Cerebellar nuclear complex (tissue), 1 donor: ENCODE data around the gene STAG2.

Source experiments
- DNase-seq, 2 experiments: peaks; one replicate each; lab custom pipeline; 2025; lab: John Stamatoyannopoulos, UW

STAG2 gene

DNA sequence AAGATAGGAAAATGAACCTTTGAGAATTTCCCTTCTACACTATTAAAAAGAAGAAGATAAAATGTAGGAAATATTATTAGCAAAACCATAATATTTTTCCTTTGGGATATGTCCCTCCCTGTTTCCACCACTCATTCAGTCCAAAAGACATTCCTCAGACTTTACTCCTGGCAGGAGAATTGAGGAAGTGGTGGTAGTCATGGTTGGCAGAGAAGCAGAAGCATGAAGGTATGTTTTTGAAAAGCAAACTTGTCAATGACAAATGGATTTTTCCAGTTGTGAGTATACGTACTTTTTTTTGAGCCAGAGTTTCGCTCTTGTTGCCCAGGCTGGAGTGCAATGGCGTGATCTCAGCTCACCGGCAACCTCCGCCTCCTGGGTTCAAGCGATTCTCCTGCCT is 13.7 kb downstream of the STAG2 start:
- DNase-seq = no peak

DNA sequence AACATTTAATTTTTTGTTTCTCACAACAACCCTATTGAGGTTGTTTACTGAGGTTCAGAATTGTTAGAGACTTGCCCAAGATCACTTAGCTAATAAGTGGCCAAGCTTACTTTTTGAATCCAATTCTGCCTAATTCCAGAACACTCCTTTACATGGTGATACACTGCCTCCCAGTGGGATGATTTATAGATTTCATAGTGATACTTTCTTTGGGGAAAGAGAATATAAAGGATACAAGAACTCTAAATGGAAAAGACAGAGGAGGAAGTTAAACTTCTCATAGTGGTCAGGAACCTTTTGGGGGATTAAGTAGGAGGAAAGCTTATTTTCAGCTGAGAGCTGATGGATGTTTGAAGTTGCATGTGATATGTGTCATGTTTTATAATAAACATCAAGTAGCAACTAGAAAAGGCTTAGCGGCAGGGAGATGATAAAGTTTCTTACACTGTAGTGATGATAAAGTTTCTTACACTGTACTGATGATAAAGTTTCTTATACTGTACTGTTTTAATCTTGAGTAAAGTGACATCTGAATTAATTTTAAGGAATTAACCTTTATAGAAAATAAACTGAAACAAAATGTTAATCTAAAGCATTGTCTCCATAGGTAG is 15.3 kb downstream of the STAG2 start:
- no peak for DNase-seq

DNA sequence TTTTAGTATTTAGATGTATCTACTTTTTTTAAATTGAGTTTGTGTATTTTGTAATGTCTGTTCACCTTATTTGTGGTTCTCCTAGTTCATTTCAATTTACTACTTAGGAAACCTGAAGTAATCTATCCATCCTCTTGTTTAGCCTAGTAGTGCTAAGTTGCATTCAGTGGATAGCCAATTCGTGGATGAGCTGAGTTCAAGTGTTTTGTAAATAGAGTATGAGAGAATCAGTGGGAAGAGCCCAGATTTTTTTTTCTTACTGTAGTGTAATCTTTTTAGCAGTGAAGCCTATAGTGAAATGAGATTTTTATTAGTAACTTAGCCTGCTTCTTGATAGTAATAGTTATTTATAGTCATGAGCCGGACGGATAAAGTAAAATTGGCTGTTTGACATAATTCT is 21.7 kb downstream of the STAG2 start:
- DNase-seq = no peak

DNA sequence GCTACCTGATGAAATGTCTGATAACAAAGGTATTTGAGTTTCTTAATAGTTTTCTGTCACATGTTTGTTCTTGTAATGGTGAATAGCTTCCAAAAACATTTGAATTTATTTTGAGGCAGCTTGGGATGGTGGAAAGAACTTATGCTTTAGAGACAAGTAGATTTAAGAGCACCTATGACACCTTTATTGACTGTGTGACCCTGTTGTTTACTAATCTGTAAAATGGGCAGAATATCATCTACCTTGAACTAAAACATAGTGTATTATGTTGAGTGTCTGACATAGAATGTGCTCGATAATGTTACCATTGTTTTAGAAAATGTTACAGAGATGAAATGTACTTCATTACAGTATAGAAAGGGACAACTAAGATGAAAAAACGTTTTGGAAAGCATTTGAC is 24.9 kb downstream of the STAG2 start:
- no peak for DNase-seq

GRCh38 chrX:123988423-123989111 is 27.1 kb downstream of the STAG2 start:
- DNase-seq = no peak

DNA sequence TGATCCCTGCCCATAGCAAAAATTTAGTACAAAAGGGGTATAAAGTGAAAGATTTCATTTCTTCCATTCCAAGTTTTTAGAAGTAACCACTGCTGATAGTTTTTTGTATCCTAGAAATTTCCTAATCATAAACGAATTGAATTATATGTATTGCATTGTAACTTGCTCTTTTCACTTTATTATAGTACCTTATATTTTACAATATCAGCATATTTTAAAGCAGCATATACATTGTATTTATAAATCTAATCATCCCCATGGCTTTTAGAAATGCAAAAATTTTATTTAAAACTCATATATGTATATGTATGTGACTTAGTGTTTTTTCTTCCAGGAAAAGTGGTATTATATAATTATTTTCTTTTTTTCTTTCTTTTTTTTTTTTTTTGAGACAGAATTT is 27.7 kb downstream of the STAG2 start:
- no peak for DNase-seq

DNA sequence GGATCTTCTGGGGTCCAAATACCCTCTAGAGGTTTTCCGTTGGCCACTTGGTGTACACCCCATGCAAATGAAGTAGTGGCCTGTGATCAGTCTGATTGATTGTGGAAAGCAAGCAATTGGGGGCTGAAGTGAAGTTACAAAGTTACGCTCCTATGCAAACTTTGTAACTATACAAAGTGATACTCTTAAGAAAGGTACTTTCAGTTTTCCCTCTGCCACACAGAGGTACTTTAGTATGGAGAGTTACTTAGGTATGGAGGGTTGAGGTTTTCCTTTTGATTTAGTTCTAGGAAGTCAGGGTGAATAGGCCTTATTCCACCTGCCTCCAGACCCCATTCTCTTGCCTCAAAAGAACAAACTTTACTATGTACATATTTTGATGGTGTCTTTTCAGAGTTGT is 28.7 kb downstream of the STAG2 start:
- DNase-seq = no peak

DNA sequence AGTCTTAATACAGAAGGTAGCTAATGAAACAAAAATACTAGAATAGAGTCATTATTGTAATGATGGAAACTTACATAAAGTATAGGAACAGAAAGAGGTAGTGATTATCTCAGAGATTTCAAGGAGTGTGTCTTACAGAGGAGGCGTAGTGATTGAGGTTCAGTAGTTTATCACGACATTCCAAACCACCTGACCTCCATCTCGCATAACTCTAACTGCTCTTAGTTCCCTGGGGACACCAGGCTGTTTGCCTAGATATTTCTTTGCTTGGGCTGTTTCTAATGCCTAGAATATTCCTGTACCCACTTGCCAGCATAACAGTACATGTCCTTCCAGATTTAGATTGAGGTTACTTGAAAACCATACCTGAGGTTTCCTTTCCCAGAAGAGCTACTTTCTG is 29.1 kb downstream of the STAG2 start:
- DNase-seq = no peak

GRCh38 chrX:123993326-123993725 is 31.8 kb downstream of the STAG2 start:
- DNase-seq = no peak

GRCh38 chrX:123993904-123994635 is 32.6 kb downstream of the STAG2 start:
- DNase-seq = no peak

- DNase-seq = no peak
Observed at GRCh38 chrX:123994730-123995129, 33.2 kb downstream of the STAG2 start.

DNA sequence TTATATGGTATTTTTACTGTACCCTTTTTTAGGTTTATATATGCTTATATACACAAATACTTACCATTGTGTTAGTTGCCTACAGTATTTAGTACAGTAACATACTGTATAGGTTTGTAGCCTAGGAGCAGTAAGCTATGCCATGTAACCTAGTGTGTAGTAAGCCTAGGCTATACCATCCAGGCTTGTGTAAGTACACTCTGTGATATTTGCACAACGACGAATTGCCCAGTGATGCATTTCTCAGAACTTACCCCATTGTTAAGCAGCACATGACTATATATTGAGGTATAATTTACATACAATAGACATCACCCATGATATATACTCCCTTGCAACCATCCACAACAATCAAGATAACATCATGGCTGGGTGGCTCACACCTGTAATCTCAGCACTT is 40.1 kb downstream of the STAG2 start:
- no peak for DNase-seq

- DNase-seq = no peak
Observed at GRCh38 chrX:124005228-124005627, 43.7 kb downstream of the STAG2 start.

- DNase-seq = no peak
Observed at GRCh38 chrX:124010157-124010556, 48.7 kb downstream of the STAG2 start.

GRCh38 chrX:124010566-124010965 is 49.1 kb downstream of the STAG2 start:
- DNase-seq = no peak

DNA sequence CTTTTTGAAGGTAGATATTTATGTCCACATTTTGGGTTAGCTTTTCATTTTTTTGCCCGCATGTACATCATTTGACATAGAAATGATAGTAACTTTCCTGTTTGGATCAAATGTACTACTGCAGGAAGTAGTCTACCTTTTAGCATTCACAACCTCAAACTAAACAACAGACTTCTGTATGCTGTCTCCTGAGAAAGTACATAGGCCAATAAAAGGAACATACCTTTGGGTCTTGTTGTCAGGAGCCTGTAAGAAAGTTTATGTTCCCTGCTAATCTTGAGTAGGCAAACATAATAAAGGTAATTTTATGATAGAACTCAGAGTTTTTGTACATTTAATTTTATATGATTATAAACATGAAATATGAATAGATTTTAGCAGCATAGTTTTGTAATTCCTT is 54.2 kb downstream of the STAG2 start:
- no peak for DNase-seq

- DNase-seq = no peak
Observed at GRCh38 chrX:124016825-124017224, 55.3 kb downstream of the STAG2 start.

DNA sequence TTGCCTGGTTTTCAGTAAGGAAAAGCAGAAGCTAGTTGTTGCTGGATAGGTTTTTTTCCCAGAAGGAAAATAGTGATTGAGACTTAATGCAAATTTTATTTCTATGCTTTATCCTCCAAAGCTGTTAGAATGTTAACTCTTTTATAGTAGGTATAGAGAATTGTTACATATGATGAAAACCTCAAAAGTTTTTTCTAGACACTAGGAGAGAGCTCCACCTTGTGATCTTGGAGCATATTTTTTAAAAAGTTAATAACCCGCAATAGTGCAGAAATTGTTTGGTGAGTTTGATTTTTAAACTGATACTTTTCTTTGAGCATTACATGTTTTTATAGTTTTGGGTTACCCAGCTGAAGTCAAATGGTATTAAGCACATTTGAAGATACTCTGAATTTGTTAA is 56.5 kb downstream of the STAG2 start:
- no peak for DNase-seq

DNA sequence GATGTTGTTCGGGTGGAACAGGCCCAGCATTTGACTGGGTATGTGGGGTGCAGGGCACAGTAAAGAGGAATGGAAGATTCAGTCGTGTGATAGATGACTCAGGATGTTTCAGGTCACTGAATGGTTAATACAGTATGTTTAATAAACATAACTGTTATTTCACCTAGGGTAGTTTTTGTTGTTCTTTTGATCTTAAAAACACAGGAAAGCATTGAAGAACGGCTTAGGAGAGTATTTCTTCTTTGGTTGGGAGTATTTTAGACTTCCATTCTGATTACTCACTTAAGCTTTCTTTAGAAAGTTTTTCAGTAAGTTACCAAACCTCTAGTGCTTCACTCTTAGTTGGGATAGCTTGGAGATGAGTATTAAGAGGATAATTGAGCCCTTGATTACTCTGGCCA is 62.3 kb downstream of the STAG2 start:
- no peak for DNase-seq

- DNase-seq = no peak
Observed at GRCh38 chrX:124026529-124026928, 65.0 kb downstream of the STAG2 start.

DNA sequence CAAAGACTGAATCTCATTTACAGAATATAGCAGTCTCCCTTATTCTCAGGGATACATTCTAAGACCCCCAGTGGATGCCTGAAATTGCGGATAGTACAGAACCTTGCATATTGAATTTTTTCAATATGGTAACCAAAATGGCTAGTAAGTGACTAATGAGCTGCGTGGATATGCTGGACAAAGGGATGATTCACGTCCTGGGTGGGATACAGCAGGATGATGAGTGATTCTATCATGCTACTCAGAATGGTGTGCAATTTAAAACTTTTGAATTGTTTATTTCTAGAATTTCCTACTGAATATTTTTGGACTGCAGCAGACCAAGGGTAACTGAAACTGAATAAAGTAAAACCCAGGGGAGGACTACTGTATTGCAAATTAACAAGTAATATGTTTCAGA is 66.7 kb downstream of the STAG2 start:
- DNase-seq = no peak

DNA sequence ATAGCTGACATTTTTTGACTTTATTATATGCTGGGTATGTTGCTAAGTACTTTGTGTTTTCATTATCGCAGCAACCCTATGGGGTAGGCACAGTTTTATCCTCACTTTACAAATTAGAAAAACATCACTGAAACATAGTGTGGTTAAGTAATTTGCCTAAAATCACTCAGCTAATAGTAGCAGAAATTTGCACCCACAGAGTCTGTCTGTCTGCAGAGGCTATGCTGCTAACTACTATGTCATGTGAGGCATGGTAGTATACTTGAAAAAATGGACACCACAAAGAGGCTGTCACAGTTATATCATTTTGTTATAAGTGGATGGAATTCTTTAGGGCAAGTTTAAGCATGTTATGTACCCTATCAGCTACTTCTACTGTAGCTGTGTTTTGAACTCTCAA is 69.0 kb downstream of the STAG2 start:
- no peak for DNase-seq

DNA sequence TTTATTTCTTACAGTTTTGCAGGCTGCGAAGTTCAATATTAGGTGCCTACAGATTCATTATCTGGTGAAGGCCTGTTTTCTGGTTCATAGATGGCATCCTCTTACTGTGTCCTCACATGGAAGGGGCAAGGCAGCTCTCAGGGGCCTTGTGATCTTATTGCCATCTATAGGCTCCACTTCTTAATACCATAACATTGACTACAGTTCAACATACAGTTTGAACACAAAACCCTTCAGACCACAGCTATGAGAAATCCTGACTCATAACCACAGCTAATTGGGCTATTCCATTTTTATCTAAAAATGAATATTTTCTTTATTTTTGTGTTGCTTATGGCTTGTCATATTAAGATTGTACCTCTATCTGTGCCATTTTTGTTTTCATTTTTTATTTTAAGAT is 72.3 kb downstream of the STAG2 start:
- no peak for DNase-seq
